Body of pancreas (tissue), 4 donors: ENCODE data around the gene GORASP1. TPM values are rescaled to one million over a fixed set of nuclear protein-coding genes. Genes with fewer than 3 reads are reported as not detected.

Experiments used
- ATAC-seq: fragments of 150-250 bp; one replicate; pipeline ENCODE4 v1.9.1; 2016
- DNase-seq, 4 donors: peaks; one replicate each; pipeline ENCODE4 v3.0.0-alpha.2; 2019
- H3K27ac ChIP-seq, 4 donors: fragments of 200-600 bp; sonication (generic); 1 replicate in 3 of 4; 2 replicates in 1 of 4; pipeline versions ENCODE4 v1.5.1 to v1.6.1; 2016 to 2019; ENCODE audit warnings: mild to moderate bottlenecking in 1 of 4, mixed read lengths in 1 of 4, moderate library complexity in 1 of 4
- H3K27me3 ChIP-seq, 2 donors: fragments of 200-600 bp; sonication (generic); one replicate each; pipeline ENCODE4 v1.6.0; 2016; ENCODE audit warnings: mild to moderate bottlenecking in 1 of 2
- H3K36me3 ChIP-seq, 2 donors: fragments of 200-600 bp; sonication (generic); replicated peaks in 1 of 2; 2 replicates each; pipeline ENCODE4 v1.5.1; 2016; ENCODE audit warnings: low read depth in 2 of 2; ENCODE audit not compliant: insufficient read depth in 1 of 2
- H3K4me1 ChIP-seq: fragments of 200-600 bp; sonication (generic); one replicate; pipeline ENCODE4 v1.6.0; 2016
- H3K4me3 ChIP-seq, 2 donors: fragments of 200-600 bp; sonication (generic); 1 replicate in 1 of 2; 2 replicates in 1 of 2; pipeline ENCODE4 v1.5.1; 2016 to 2019
- H3K9me3 ChIP-seq, 3 donors: fragments of 200-600 bp; sonication (generic); 1 replicate in 2 of 3; 2 replicates in 1 of 3; pipeline ENCODE4 v1.5.1; 2016
- POLR2A ChIP-seq, 3 donors: fragments of 450-650 bp; IDR thresholded peaks; one replicate each; pipeline ENCODE4 v1.6.1; 2016; ENCODE audit warnings: antibody characterized with exemption in 3 of 3, mild to moderate bottlenecking in 2 of 3
- WGBS, 2 donors: methylation state at CpG; one replicate each; pipeline ENCODE4 v1.1.5; 2017; 5-methylcytosine and 5-hydroxymethylcytosine counted together
- intact Hi-C: fragments of 100-400 bp; cut with DNase I; formaldehyde crosslinking; loops from one replicate; pipeline ENCODE4 v1.15.1; 2023
- total RNA-seq, 2 donors: library from RNA; depleted of rRNA; stranded (reverse); fragments of >200 nt; gene quantifications; one replicate each; pipeline ENCODE4 v1.1.0, GENCODE V29; 2016
- TF ChIP-seq, protein P1 (sequence below), 7 experiments: fragments of 450-650 bp in 4 of 7; fragments of 200-600 bp in 3 of 7; sonication (generic) in 3 of 7; IDR thresholded peaks; one replicate each; pipeline ENCODE4 v1.5.1; 2016 to 2019; ENCODE audit warnings: antibody characterized with exemption in 7 of 7

GORASP1 gene
- total RNA-seq = 10 to 100 TPM; 38.4 to 53.1 TPM

DNA sequence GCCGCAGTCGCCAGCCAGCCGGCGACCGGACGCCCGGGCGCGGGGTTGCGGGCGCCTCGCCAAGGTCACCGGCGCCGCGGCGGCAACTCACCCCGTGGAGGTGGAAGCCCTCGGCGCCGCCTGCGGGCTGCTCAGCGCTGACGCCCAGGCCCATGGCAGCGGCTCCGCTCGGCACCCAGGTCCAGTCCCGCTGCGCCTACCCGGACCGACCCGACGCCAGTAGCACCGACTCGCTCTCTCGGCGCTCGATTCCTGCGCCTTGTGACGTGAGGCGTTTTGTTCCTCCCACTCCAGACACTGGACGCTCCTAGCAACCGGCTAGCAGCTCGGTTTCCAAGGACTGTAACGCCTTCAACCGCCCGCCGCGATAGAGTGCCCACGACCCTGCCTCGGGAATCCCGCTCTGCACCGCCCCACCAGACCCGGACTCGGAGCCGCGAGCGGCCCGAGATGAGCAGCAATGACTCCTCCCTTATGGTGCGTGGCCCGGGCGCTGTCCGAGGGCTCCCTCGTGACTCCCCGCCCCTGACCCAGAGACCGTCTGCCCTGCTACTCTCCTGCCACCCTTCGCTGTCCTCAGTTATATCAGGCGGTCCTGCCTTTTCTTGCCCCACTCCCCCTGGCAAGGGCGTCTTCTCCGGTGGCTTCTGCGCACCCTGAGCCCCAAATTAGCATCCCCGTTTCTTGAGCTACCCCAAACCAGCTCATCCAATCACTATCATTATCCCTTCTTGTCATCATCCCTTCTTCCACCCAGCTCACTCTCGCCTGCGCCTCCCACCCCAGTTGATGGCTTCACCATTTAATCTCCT is at the start of gene GORASP1, which contains the start of gene TTC21A:
TSS of gene GORASP1 (minus strand) at position 240 of the 812 bp plus-strand sequence. CDS start at position 154, 86 bp downstream.
TSS of gene TTC21A (plus strand) at position 293 of the 812 bp plus-strand sequence. CDS start at position 451, 158 bp downstream.
- peak; percentile 79 to 82 (median 80) for TF ChIP-seq POLR2A (IDR thresholded peaks at IDR 0.05)
- TF ChIP-seq, protein P1, sequence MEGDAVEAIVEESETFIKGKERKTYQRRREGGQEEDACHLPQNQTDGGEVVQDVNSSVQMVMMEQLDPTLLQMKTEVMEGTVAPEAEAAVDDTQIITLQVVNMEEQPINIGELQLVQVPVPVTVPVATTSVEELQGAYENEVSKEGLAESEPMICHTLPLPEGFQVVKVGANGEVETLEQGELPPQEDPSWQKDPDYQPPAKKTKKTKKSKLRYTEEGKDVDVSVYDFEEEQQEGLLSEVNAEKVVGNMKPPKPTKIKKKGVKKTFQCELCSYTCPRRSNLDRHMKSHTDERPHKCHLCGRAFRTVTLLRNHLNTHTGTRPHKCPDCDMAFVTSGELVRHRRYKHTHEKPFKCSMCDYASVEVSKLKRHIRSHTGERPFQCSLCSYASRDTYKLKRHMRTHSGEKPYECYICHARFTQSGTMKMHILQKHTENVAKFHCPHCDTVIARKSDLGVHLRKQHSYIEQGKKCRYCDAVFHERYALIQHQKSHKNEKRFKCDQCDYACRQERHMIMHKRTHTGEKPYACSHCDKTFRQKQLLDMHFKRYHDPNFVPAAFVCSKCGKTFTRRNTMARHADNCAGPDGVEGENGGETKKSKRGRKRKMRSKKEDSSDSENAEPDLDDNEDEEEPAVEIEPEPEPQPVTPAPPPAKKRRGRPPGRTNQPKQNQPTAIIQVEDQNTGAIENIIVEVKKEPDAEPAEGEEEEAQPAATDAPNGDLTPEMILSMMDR (IDR thresholded peaks at IDR 0.05) = peak in 2 of 7 experiments; percentile 4 to 21
- Histone ChIP-seq H3K27me3 (no peaks in the 10 kb centered on the region), H3K4me1 (peaks cover 52% of the 10 kb centered on the region), H3K27ac (peak within 1 kb of the TSS; percentile 92 to 97 (median 93)), H3K4me3 (peak within 1 kb of the TSS; percentile 74 to 80), H3K9me3 (no peaks in the 10 kb centered on the region), H3K36me3 (no peaks in the 10 kb centered on the region)
- WGBS, 2 donors = 1 to 3% methylated on average over 13 to 67 of the region's 74 CpGs
- intact Hi-C loops = no loop called here
- DNase-seq (peak; percentile 88 to 92 (median 90)), ATAC-seq (peak; percentile 91)

DNA sequence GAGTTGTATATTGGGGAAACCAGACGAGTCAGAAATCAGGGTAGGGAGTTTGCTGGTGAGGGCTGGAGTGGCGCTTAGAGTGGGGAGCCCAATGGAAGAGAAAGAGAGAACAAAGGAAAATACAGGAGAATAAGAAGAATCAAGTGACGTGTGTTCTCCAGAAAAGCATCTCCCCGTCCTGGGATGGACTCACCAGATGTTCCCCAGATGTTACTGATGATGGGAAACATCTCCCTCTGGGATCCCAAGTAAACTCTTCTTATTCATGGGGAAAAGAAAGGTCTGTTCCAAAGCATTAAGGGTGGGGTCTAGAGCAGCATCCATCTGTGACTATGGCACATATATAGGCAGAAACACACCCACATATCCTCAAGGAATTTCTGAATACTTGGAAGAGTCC is 49.0 kb upstream of the GORASP1 start:
- intact Hi-C loops = no loop called here
- no peaks in the 10 kb centered on the region for H3K9me3 ChIP-seq
- H3K4me1 ChIP-seq = peaks cover 38% of the 10 kb centered on the region
- DNase-seq = no peak
- no peak for TF ChIP-seq POLR2A (IDR thresholded peaks at IDR 0.05)
- TF ChIP-seq, protein P1 (IDR thresholded peaks at IDR 0.05) = no peak
- no peaks in the 10 kb centered on the region for H3K36me3 ChIP-seq
- no peak for ATAC-seq
- H3K27ac ChIP-seq = peak overlapping the region in 1 of 4 donors; percentile 100
- 76 to 82% methylated on average over 4 of the region's 4 CpGs for WGBS, 2 donors
- H3K4me3 ChIP-seq = no peak overlapping the region
- no peaks in the 10 kb centered on the region for H3K27me3 ChIP-seq

DNA sequence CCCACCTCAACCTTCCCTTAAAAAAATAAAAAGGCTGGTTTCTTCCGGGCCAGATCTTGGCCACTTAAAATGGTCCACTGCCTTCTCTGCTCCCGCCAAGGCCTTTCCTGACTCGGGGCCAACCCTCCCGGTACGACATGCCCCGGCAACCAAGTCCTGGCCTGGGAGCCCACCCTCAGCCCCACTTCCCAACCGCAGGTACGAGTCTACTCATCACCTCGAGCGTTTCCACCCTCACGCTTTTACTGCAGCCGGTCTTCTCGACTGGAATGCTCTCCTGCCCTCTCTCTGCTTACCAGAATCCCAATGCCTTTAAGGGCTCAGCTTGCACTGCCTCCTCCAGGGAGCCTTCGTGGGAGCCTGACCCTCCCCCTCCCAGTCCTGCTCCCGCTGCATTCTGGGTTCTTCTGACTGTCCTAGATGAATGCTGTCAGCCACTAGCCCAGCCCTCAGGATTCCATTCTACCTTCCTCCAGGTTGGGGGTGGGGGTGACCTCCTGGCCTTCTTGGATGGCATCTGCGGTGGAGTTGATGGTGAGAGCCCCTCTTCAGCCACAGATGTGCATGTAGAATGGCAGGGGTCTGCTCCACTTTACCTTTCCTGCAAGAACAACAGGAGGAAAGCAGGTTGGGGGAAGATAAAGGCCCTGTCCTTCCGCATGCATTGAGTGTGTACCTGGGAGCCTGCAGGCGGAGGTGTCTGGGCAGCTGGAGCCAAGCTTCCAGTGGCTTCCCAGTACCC is 47.0 kb upstream of the GORASP1 start:
- Histone ChIP-seq H3K36me3 (no peaks in the 10 kb centered on the region), H3K4me3 (no peak overlapping the region), H3K9me3 (no peaks in the 10 kb centered on the region), H3K27ac (peak overlapping the region; percentile 99 to 100 (median 100)), H3K4me1 (peaks cover 57% of the 10 kb centered on the region), H3K27me3 (no peaks in the 10 kb centered on the region)
- intact Hi-C loops = no loop called here
- WGBS, 2 donors = 55 to 61% methylated on average over 13 to 18 of the region's 18 CpGs
- no peak for ATAC-seq
- TF ChIP-seq POLR2A (IDR thresholded peaks at IDR 0.05) = no peak
- TF ChIP-seq, protein P1 (IDR thresholded peaks at IDR 0.05) = no peak
- peak in 2 of 4 donors; percentile 37 to 43 for DNase-seq

DNA sequence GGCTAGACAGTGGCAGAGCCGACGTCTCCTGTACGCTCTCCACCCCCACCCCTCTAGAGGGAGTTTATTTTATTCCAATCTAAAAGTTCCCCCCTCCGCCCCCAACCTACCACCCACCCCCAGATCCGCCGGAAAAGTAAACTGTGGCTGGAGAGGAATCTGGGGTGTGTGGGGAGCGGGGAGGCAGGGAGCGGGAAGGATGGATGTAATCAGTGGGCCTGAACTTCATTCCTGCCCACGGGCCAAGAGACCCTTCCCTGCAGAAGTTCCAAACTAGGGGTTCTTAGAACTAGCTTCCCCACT is 46.5 kb upstream of the GORASP1 start:
- ATAC-seq = no peak
- intact Hi-C loops = no loop called here
- peaks cover 63% of the 10 kb centered on the region for H3K4me1 ChIP-seq
- H3K27ac ChIP-seq = peak overlapping the region; percentile 99 to 100 (median 100)
- no peak for DNase-seq
- H3K27me3 ChIP-seq = no peaks in the 10 kb centered on the region
- H3K36me3 ChIP-seq = no peaks in the 10 kb centered on the region
- WGBS, 2 donors = 38 to 46% methylated on average over 8 to 9 of the region's 9 CpGs
- no peak overlapping the region for H3K4me3 ChIP-seq
- TF ChIP-seq, protein P1 (IDR thresholded peaks at IDR 0.05) = peak in 2 of 7 experiments; percentile 5 to 20
- TF ChIP-seq POLR2A (IDR thresholded peaks at IDR 0.05) = no peak
- H3K9me3 ChIP-seq = no peaks in the 10 kb centered on the region
